Stimulated activated effector memory CD8-positive, alpha-beta T cell treated with anti-CD3 and anti-CD28 coated beads, Interleukin-12 subunit alpha, Interleukin-12 subunit beta, amount 100 ng/mL, for 72 hours (primary cell): ENCODE measurements around the gene RASA4B.
"Not testable (repeated sequence)": the region's sequence is repeated elsewhere in the genome, so short reads cannot be mapped to it uniquely, and the experiment has no call there.

Source experiments
- ATAC-seq: fragments of 150-1000 bp; cut with Tn5 transposase; 2 replicates; pipeline ENCODE4 v1.10.0; 2021
- DNase-seq, 2 donors: peaks; one replicate each; pipeline ENCODE4 v3.0.0; 2021 to 2022; ENCODE audit warnings: low spot score in 2 of 2
- H3K27ac Mint-ChIP-seq: one replicate; pipeline ENCODE4 v1.8.0; 2022; ENCODE audit warnings: mild to moderate bottlenecking, mixed read lengths
- H3K36me3 Mint-ChIP-seq: one replicate; pipeline ENCODE4 v1.8.0; 2022; ENCODE audit warnings: mild to moderate bottlenecking, mixed read lengths
- H3K4me1 Mint-ChIP-seq: one replicate; pipeline ENCODE4 v1.8.0; 2022; ENCODE audit warnings: mixed read lengths
- H3K4me3 Mint-ChIP-seq: one replicate; pipeline ENCODE4 v1.8.0; 2022; ENCODE audit warnings: mild to moderate bottlenecking, mixed read lengths
- H3K9me3 Mint-ChIP-seq: one replicate; pipeline ENCODE4 v1.8.0; 2022; ENCODE audit warnings: mixed read lengths

The RASA4B gene

GRCh38 chr7:102517550-102518147 lies at the start of gene RASA4B:
Gene RASA4B (minus strand): TSS chr7:102517777. CDS start chr7:102517710, 67 bp downstream.
- not testable (repeated sequence) for H3K36me3 Mint-ChIP-seq, H3K4me3 Mint-ChIP-seq
- peak; percentile 93 for ATAC-seq

GRCh38 chr7:102550808-102551422 lies 33.3 kb upstream of the RASA4B start, which contains the start of gene SPDYE2:
Gene SPDYE2 (plus strand): TSS chr7:102551226. CDS start chr7:102553256, 2,030 bp downstream.
- not testable (repeated sequence) for H3K36me3 Mint-ChIP-seq, H3K4me1 Mint-ChIP-seq, H3K9me3 Mint-ChIP-seq, ATAC-seq, H3K27ac Mint-ChIP-seq, H3K4me3 Mint-ChIP-seq
- peak in 1 of 2 donors; percentile 42 for DNase-seq

More at GRCh38 chr7:102517550-102518147, at the start of gene RASA4B:
- H3K4me1 Mint-ChIP-seq, H3K27ac Mint-ChIP-seq, H3K9me3 Mint-ChIP-seq: not testable (repeated sequence)
- DNase-seq: peak in 1 of 2 donors; percentile 50

GRCh38 chr7:102546353-102546752 lies 28.8 kb upstream of the RASA4B start:
- H3K27ac Mint-ChIP-seq, H3K9me3 Mint-ChIP-seq, H3K4me1 Mint-ChIP-seq, H3K4me3 Mint-ChIP-seq, H3K36me3 Mint-ChIP-seq: not testable (repeated sequence)
- peak; percentile 46 for ATAC-seq
- peak in 1 of 2 donors; percentile 47 for DNase-seq

GRCh38 chr7:102545288-102545687 lies 27.7 kb upstream of the RASA4B start:
- peak in 1 of 2 donors; percentile 63 for DNase-seq
- H3K9me3 Mint-ChIP-seq, H3K36me3 Mint-ChIP-seq, H3K4me1 Mint-ChIP-seq, ATAC-seq, H3K4me3 Mint-ChIP-seq, H3K27ac Mint-ChIP-seq: not testable (repeated sequence)

GRCh38 chr7:102544372-102544771 lies 26.8 kb upstream of the RASA4B start:
- H3K36me3 Mint-ChIP-seq, H3K9me3 Mint-ChIP-seq, ATAC-seq, DNase-seq, H3K4me1 Mint-ChIP-seq, H3K4me3 Mint-ChIP-seq, H3K27ac Mint-ChIP-seq: not testable (repeated sequence)

GRCh38 chr7:102543596-102543995 lies 26.0 kb upstream of the RASA4B start, which contains the start of gene UPK3BL2:
Gene UPK3BL2 (minus strand): TSS chr7:102543696. CDS start chr7:102543636, 60 bp downstream.
- ATAC-seq, H3K27ac Mint-ChIP-seq, DNase-seq, H3K4me3 Mint-ChIP-seq, H3K4me1 Mint-ChIP-seq, H3K36me3 Mint-ChIP-seq, H3K9me3 Mint-ChIP-seq: not testable (repeated sequence)

- H3K9me3 Mint-ChIP-seq, H3K4me1 Mint-ChIP-seq, H3K36me3 Mint-ChIP-seq, H3K4me3 Mint-ChIP-seq, ATAC-seq, H3K27ac Mint-ChIP-seq, DNase-seq: not testable (repeated sequence)
Measured at GRCh38 chr7:102542771-102543170, 25.2 kb upstream of the RASA4B start.

- H3K4me1 Mint-ChIP-seq, ATAC-seq, DNase-seq, H3K4me3 Mint-ChIP-seq, H3K36me3 Mint-ChIP-seq, H3K9me3 Mint-ChIP-seq, H3K27ac Mint-ChIP-seq: not testable (repeated sequence)
Measured at GRCh38 chr7:102542083-102542482, 24.5 kb upstream of the RASA4B start.

GRCh38 chr7:102540604-102541003 lies 23.0 kb upstream of the RASA4B start:
- ATAC-seq, H3K27ac Mint-ChIP-seq, H3K9me3 Mint-ChIP-seq, H3K4me1 Mint-ChIP-seq, H3K36me3 Mint-ChIP-seq, H3K4me3 Mint-ChIP-seq, DNase-seq: not testable (repeated sequence)

GRCh38 chr7:102535062-102535615 lies 17.6 kb upstream of the RASA4B start:
- not testable (repeated sequence) for DNase-seq, ATAC-seq, H3K9me3 Mint-ChIP-seq, H3K27ac Mint-ChIP-seq, H3K4me1 Mint-ChIP-seq, H3K36me3 Mint-ChIP-seq, H3K4me3 Mint-ChIP-seq

GRCh38 chr7:102532127-102532526 lies 14.6 kb upstream of the RASA4B start:
- H3K27ac Mint-ChIP-seq, ATAC-seq, H3K9me3 Mint-ChIP-seq, H3K36me3 Mint-ChIP-seq, H3K4me1 Mint-ChIP-seq, H3K4me3 Mint-ChIP-seq: not testable (repeated sequence)
- peak in 1 of 2 donors; percentile 57 for DNase-seq

- H3K4me3 Mint-ChIP-seq, DNase-seq, H3K4me1 Mint-ChIP-seq, H3K36me3 Mint-ChIP-seq, H3K27ac Mint-ChIP-seq, H3K9me3 Mint-ChIP-seq, ATAC-seq: not testable (repeated sequence)
Measured at GRCh38 chr7:102531583-102531982, 14.0 kb upstream of the RASA4B start.

- not testable (repeated sequence) for ATAC-seq, H3K4me3 Mint-ChIP-seq, H3K27ac Mint-ChIP-seq, H3K4me1 Mint-ChIP-seq, DNase-seq, H3K36me3 Mint-ChIP-seq, H3K9me3 Mint-ChIP-seq
Measured at GRCh38 chr7:102527822-102528793, 10.5 kb upstream of the RASA4B start.

GRCh38 chr7:102527182-102527581 lies 9.6 kb upstream of the RASA4B start:
- DNase-seq, H3K4me3 Mint-ChIP-seq, H3K36me3 Mint-ChIP-seq, ATAC-seq, H3K27ac Mint-ChIP-seq, H3K9me3 Mint-ChIP-seq, H3K4me1 Mint-ChIP-seq: not testable (repeated sequence)

GRCh38 chr7:102524803-102525202 lies 7.2 kb upstream of the RASA4B start:
- not testable (repeated sequence) for H3K4me1 Mint-ChIP-seq, H3K4me3 Mint-ChIP-seq, H3K27ac Mint-ChIP-seq, H3K36me3 Mint-ChIP-seq, H3K9me3 Mint-ChIP-seq
- ATAC-seq (peak; percentile 15), DNase-seq (peak in 1 of 2 donors; percentile 63)
